Heart left ventricle (tissue), 16 donors: ENCODE data around the gene PLD4. TPM values are rescaled to one million over a fixed set of nuclear protein-coding genes. Genes with fewer than 3 reads are reported as not detected.
"Not testable (repeated sequence)": the region's sequence is repeated elsewhere in the genome, so short reads cannot be mapped to it uniquely, and the experiment has no call there.

Experiments
- ATAC-seq, 4 donors: fragments of 200-7000 bp; cut with Tn5 transposase; one replicate each; pipeline ENCODE4 v1.9.1; 2020 to 2022; ENCODE audit warnings: moderate library complexity in 4 of 4, mild to moderate bottlenecking in 3 of 4, moderate number of reproducible peaks in 1 of 4
- DNase-seq, 5 donors: peaks; one replicate each; pipeline ENCODE4 v3.0.0-alpha.2; 2020
- H3K27ac ChIP-seq, 12 donors: fragments of 200-600 bp; sonication (generic) in 4 of 12; one replicate each; pipeline versions ENCODE4 v1.5.0 to v1.8.0; 2016 to 2022; ENCODE audit warnings: mild to moderate bottlenecking in 2 of 12
- H3K27me3 ChIP-seq, 9 donors: fragments of 200-600 bp; sonication (generic) in 2 of 9; one replicate each; pipeline versions ENCODE4 v1.5.1 to v1.8.0; 2016 to 2022; ENCODE audit warnings: mild to moderate bottlenecking in 3 of 9
- H3K36me3 ChIP-seq, 9 donors: fragments of 200-600 bp; sonication (generic) in 2 of 9; one replicate each; pipeline versions ENCODE4 v1.5.0 to v1.8.0; 2018 to 2022; ENCODE audit warnings: mild to moderate bottlenecking in 2 of 9
- H3K4me1 ChIP-seq, 12 donors: fragments of 200-600 bp; sonication (generic) in 4 of 12; one replicate each; pipeline versions ENCODE4 v1.5.0 to v1.8.0; 2016 to 2022; ENCODE audit warnings: mild to moderate bottlenecking in 3 of 12
- H3K4me3 ChIP-seq, 12 donors: fragments of 200-600 bp; sonication (generic) in 4 of 12; one replicate each; pipeline versions ENCODE4 v1.5.0 to v1.8.0; 2017 to 2022; ENCODE audit warnings: mild to moderate bottlenecking in 9 of 12, moderate library complexity in 4 of 12
- H3K9me3 ChIP-seq, 12 donors: fragments of 200-600 bp; sonication (generic) in 4 of 12; one replicate each; pipeline versions ENCODE4 v1.5.0 to v1.8.0; 2016 to 2022; ENCODE audit warnings: mild to moderate bottlenecking in 1 of 12
- POLR2A ChIP-seq, 2 donors: fragments of 450-650 bp; IDR thresholded peaks; one replicate each; pipeline ENCODE4 v1.6.1; 2017; ENCODE audit warnings: antibody characterized with exemption in 2 of 2, mild to moderate bottlenecking in 2 of 2, moderate library complexity in 2 of 2
- WGBS, 4 donors: extraction: QIAGEN DNeasy Blood & Tissue Kit in 2 of 4; methylation state at CpG; one replicate each; pipeline versions ENCODE4 v1.1.5 to v1.1.7; 2013 to 2018; 5-methylcytosine and 5-hydroxymethylcytosine counted together
- intact Hi-C, 10 donors: fragments of 100-400 bp; cut with DNase I; formaldehyde crosslinking; loops; one replicate each; pipeline versions ENCODE4 v1.11.1 to v1.14.2; 2022
- polyA plus RNA-seq, 2 donors: library from polyadenylated mRNA; stranded (reverse); fragments of 200-250 nt; gene quantifications; one replicate each; pipeline ENCODE4 v1.2.3, GENCODE V29; 2013
- total RNA-seq, 9 donors: library from RNA; depleted of rRNA in 2 of 9; stranded (reverse); fragments of >200 nt in 2 of 9; fragmentation: NEBNext Ultra II Directional in 3 of 9; extraction: Animal tissue kit (Norgen Biotek cat#: 25700) in 3 of 9; gene quantifications; one replicate each; pipeline versions ENCODE4 v1.1.0 to v1.2.4, GENCODE V29; 2016 to 2023
- TF ChIP-seq, protein P1 (sequence below), 12 donors: fragments of 200-600 bp; sonication (generic) in 4 of 12; IDR thresholded peaks; one replicate each; pipeline versions ENCODE4 v1.5.0 to v1.8.0; 2018 to 2022; ENCODE audit warnings: antibody characterized with exemption in 12 of 12, mild to moderate bottlenecking in 5 of 12
- donor health status: ischemic (EF 13 %, LVEDD 7.1; RV severe dilation, severe dysfunction).
- donor health status: healthy with polysubstance abuse.
- donor health status: DM: no; HTN: yes; CAD: no.
- donor health status: DM: no; HTN: no; CAD: no.
- donor health status: ischemic (EF 25% LVEDD 6.9; RV normal size, moderate dysfunction).
- donor health status: ischemic (EF 25% LVEDD 5.7; RV mildly dilated, moderate dysfunction).
- donor health status: healthy.
- donor health status: DM: yes; HTN: yes; CAD: no.
- donor health status: ischemic (EF 35%, LVEDD 5.7; RV mildly dilated, moderate dysfunction).
- donor health status: nonischemic (EF 11% LVEDD 7.7; RV severe dilation, severe dysfunction).
- donor health status: DM: yes; HTN: yes; CAD: no.
- donor health status: PGD.
- donor health status: ischemic (EF 29% LVEDD 5.4; RV normal size, mild dysfunction).
- donor health status: nonischemic (EF 23%, LVEDD 6.1; RV moderate dilation, normal function).

PLD4 gene
- total and polyA plus RNA-seq, 11 donors: 0.12 to 1.5 (median 0.33) TPM; not detected in 5

DNA sequence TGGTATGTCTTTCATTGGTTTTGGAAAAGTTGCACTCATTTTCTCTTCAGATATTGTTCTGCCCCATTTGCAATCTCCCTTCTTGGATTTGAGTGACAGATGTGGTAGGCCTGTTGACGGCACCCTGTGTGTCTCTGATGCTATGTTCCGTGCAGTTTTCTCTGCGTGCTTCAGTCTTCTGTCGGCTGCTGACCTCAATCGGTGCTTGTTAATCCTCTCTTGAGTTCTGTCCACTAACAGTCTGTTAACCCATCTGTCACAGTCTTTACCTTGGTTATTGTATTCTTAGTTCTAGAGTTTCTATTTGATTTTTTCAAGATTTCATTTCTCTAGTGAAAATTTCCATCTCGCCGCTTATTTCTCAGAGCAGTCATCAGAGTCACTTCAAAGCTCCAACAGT, 20.7 kb upstream of the PLD4 start:
- Histone ChIP-seq H3K36me3 (no peaks in the 10 kb centered on the region), H3K9me3 (peaks cover 0 to 7% (median 0%) of the 10 kb centered on the region in 12 donors), H3K27me3 (peaks cover 0 to 6% (median 0%) of the 10 kb centered on the region in 9 donors), H3K27ac (no peak overlapping the region), H3K4me1 (no peaks in the 10 kb centered on the region), H3K4me3 (no peak overlapping the region)
- ATAC-seq (no peak), DNase-seq (no peak)
- TF ChIP-seq POLR2A (IDR thresholded peaks at IDR 0.05): no peak
- TF ChIP-seq, protein P1, sequence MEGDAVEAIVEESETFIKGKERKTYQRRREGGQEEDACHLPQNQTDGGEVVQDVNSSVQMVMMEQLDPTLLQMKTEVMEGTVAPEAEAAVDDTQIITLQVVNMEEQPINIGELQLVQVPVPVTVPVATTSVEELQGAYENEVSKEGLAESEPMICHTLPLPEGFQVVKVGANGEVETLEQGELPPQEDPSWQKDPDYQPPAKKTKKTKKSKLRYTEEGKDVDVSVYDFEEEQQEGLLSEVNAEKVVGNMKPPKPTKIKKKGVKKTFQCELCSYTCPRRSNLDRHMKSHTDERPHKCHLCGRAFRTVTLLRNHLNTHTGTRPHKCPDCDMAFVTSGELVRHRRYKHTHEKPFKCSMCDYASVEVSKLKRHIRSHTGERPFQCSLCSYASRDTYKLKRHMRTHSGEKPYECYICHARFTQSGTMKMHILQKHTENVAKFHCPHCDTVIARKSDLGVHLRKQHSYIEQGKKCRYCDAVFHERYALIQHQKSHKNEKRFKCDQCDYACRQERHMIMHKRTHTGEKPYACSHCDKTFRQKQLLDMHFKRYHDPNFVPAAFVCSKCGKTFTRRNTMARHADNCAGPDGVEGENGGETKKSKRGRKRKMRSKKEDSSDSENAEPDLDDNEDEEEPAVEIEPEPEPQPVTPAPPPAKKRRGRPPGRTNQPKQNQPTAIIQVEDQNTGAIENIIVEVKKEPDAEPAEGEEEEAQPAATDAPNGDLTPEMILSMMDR (IDR thresholded peaks at IDR 0.05): no peak
- WGBS, 4 donors: 89 to 91% (median 90%) methylated on average over 7 of the region's 7 CpGs
- intact Hi-C loops: no loop called here

GRCh38 chr14:104904650-104905578, 19.8 kb upstream of the PLD4 start:
- ATAC-seq, H3K9me3 ChIP-seq, DNase-seq, H3K36me3 ChIP-seq, H3K4me1 ChIP-seq, H3K4me3 ChIP-seq, H3K27me3 ChIP-seq, H3K27ac ChIP-seq, intact Hi-C loops: not testable (repeated sequence)
- 73 to 80% (median 76%) methylated on average over 36 to 38 of the region's 38 CpGs for WGBS, 4 donors

GRCh38 chr14:104905579-104905933, 19.1 kb upstream of the PLD4 start:
- H3K4me3 ChIP-seq, ATAC-seq, H3K9me3 ChIP-seq, H3K27me3 ChIP-seq, H3K4me1 ChIP-seq, H3K27ac ChIP-seq, DNase-seq, H3K36me3 ChIP-seq, intact Hi-C loops: not testable (repeated sequence)
- 82 to 86% (median 83%) methylated on average over 27 to 28 of the region's 28 CpGs for WGBS, 4 donors

GRCh38 chr14:104908303-104908702, 16.4 kb upstream of the PLD4 start:
- TF ChIP-seq, protein P1 (IDR thresholded peaks at IDR 0.05): no peak
- TF ChIP-seq POLR2A (IDR thresholded peaks at IDR 0.05): no peak
- H3K36me3 ChIP-seq: no peaks in the 10 kb centered on the region
- DNase-seq (no peak), ATAC-seq (no peak)
- WGBS, 4 donors: 6 to 15% (median 10%) methylated on average over 1 of the region's 1 CpG
- no peak overlapping the region for H3K4me3 ChIP-seq
- intact Hi-C loops: no loop called here
- H3K27me3 ChIP-seq: peaks cover 0 to 6% (median 0%) of the 10 kb centered on the region in 9 donors
- peaks cover 0 to 28% (median 12%) of the 10 kb centered on the region in 12 donors for H3K9me3 ChIP-seq
- no peaks in the 10 kb centered on the region for H3K4me1 ChIP-seq
- H3K27ac ChIP-seq: no peak overlapping the region

- 84 to 94% (median 87%) methylated on average over 3 of the region's 3 CpGs for WGBS, 4 donors
- Histone ChIP-seq H3K9me3 (peaks cover 0 to 28% (median 12%) of the 10 kb centered on the region in 12 donors), H3K27ac (no peak overlapping the region), H3K4me1 (no peaks in the 10 kb centered on the region), H3K4me3 (no peak overlapping the region), H3K27me3 (peaks cover 0 to 4% (median 0%) of the 10 kb centered on the region in 9 donors), H3K36me3 (no peaks in the 10 kb centered on the region)
- ATAC-seq (no peak), DNase-seq (no peak)
- intact Hi-C loops: no loop called here
- no peak for TF ChIP-seq POLR2A (IDR thresholded peaks at IDR 0.05)
- TF ChIP-seq, protein P1 (IDR thresholded peaks at IDR 0.05): no peak
These were observed 12.6 kb upstream of the PLD4 start for GRCh38 chr14:104912053-104912452.
